IMR-90 (cell line): ENCODE data around the gene OPCML. TPM values are rescaled to one million over a fixed set of nuclear protein-coding genes. Genes with fewer than 3 reads are reported as not detected.

Source experiments
- ATAC-seq: fragments of 200-7000 bp; cut with Tn5 transposase; 2 replicates; pipeline ENCODE4 v1.9.1; 2020; ENCODE audit warnings: low read depth, mild to moderate bottlenecking, moderate library complexity
- BruUV-seq: library from RNA; stranded (reverse); fragments of 400-500 nt; replicated peaks from 2 replicates; lab custom pipeline; 2021; lab: Mats Ljungman, UMichigan
- CTCF ChIA-PET: fragments of 300-600 bp; formaldehyde crosslinking; extraction: SDS; loops from one replicate; lab custom pipeline; 2021; ENCODE audit warnings: antibody characterized with exemption; lab: Yijun Ruan, JAX
- POLR2A ChIA-PET: fragments of 300-600 bp; sonication (Branson Sonifier 250); formaldehyde crosslinking; loops from one replicate; lab custom pipeline; 2022; ENCODE audit warnings: antibody characterized with exemption; ENCODE audit not compliant: unreplicated experiment; lab: Charles Lee
- DNase-seq: peaks from one replicate; pipeline ENCODE4 v3.0.0; 2013
- H2AFZ ChIP-seq: replicated peaks from 2 replicates; pipeline ENCODE3; 2013; ENCODE audit warnings: low read length, mild to moderate bottlenecking; ENCODE audit not compliant: poor library complexity
- H2AK5ac ChIP-seq: 2 replicates; pipeline ENCODE4 v1.6.1; 2013; ENCODE audit warnings: low read depth, low read length, inconsistent platforms
- H2AK9ac ChIP-seq: replicated peaks from 2 replicates; pipeline ENCODE3; 2013; ENCODE audit warnings: mild to moderate bottlenecking, low read depth, low read length, moderate library complexity; ENCODE audit not compliant: poor library complexity
- H2BK120ac ChIP-seq: 2 replicates; pipeline ENCODE4 v1.6.1; 2013; ENCODE audit warnings: low read depth, low read length, inconsistent platforms
- H2BK15ac ChIP-seq: 3 replicates; pipeline ENCODE4 v1.6.1; 2013; ENCODE audit warnings: low read depth, low read length, inconsistent platforms
- H2BK20ac ChIP-seq: 2 replicates; pipeline ENCODE4 v1.6.1; 2013; ENCODE audit warnings: low read depth, mild to moderate bottlenecking, inconsistent platforms, low read length, moderate library complexity
- H2BK5ac ChIP-seq: 2 replicates; pipeline ENCODE4 v1.6.1; 2013; ENCODE audit warnings: mild to moderate bottlenecking, low read depth, low read length, inconsistent platforms; ENCODE audit not compliant: poor library complexity, severe bottlenecking
- H3K14ac ChIP-seq: replicated peaks from 2 replicates; pipeline ENCODE4 v1.6.1; 2013; ENCODE audit warnings: low read depth, low read length, inconsistent platforms
- H3K18ac ChIP-seq: 2 replicates; pipeline ENCODE4 v1.6.1; 2013; ENCODE audit warnings: low read depth, low read length, control low read depth
- H3K23ac ChIP-seq: 2 replicates; pipeline ENCODE4 v1.6.1; 2013; ENCODE audit warnings: low read depth, low read length, inconsistent platforms
- H3K27ac ChIP-seq: 2 replicates; pipeline ENCODE4 v1.5.1; 2013; ENCODE audit warnings: mild to moderate bottlenecking, control low read depth, low read length; ENCODE audit not compliant: insufficient read depth
- H3K27me3 ChIP-seq: 2 replicates; pipeline ENCODE4 v1.6.1; 2013; ENCODE audit warnings: low read length; ENCODE audit not compliant: control insufficient read depth, insufficient read depth
- H3K36me3 ChIP-seq: 2 replicates; pipeline ENCODE4 v1.6.1; 2013; ENCODE audit warnings: low read length, mixed read lengths; ENCODE audit not compliant: control insufficient read depth, insufficient read depth
- H3K4ac ChIP-seq: 2 replicates; pipeline ENCODE4 v1.6.1; 2013; ENCODE audit warnings: low read depth, low read length, inconsistent platforms
- H3K4me1 ChIP-seq: 2 replicates; pipeline ENCODE4 v1.6.1; 2013; ENCODE audit warnings: low read length, mixed read lengths; ENCODE audit not compliant: control insufficient read depth, insufficient read depth
- H3K4me2 ChIP-seq: 2 replicates; pipeline ENCODE4 v1.6.1; 2013; ENCODE audit warnings: low read depth, mild to moderate bottlenecking, control low read depth, low read length, moderate library complexity
- H3K4me3 ChIP-seq: 2 replicates; pipeline ENCODE4 v1.5.1; 2013; ENCODE audit warnings: low read depth, mild to moderate bottlenecking, control low read depth, low read length, moderate library complexity; ENCODE audit not compliant: insufficient read depth
- H3K56ac ChIP-seq: 2 replicates; pipeline ENCODE4 v1.6.1; 2013; ENCODE audit warnings: low read length, inconsistent platforms; ENCODE audit not compliant: insufficient read depth; ENCODE audit errors: extremely low read depth
- H3K79me1 ChIP-seq, 2 experiments: 2 replicates each; pipeline ENCODE4 v1.6.1; 2013; ENCODE audit warnings: low read length in 2 of 2, inconsistent platforms in 1 of 2, low read depth in 1 of 2
- H3K9ac ChIP-seq: 2 replicates; pipeline ENCODE4 v1.6.1; 2013; ENCODE audit warnings: low read depth, low read length, control low read depth
- H3K9me1 ChIP-seq: 2 replicates; pipeline ENCODE4 v1.6.1; 2013; ENCODE audit warnings: low read length, inconsistent platforms; ENCODE audit not compliant: insufficient read depth
- H3K9me3 ChIP-seq: 2 replicates; pipeline ENCODE4 v1.6.1; 2013; ENCODE audit warnings: low read length; ENCODE audit not compliant: control insufficient read depth, insufficient read depth
- H4K20me1 ChIP-seq: 2 replicates; pipeline ENCODE4 v1.6.1; 2013; ENCODE audit warnings: low read length, inconsistent platforms; ENCODE audit not compliant: insufficient read depth
- H4K5ac ChIP-seq: 2 replicates; pipeline ENCODE4 v1.6.1; 2013; ENCODE audit warnings: mild to moderate bottlenecking, low read depth, low read length, control low read depth
- H4K8ac ChIP-seq, 2 experiments: 2 replicates each; pipeline ENCODE4 v1.6.1; 2013; ENCODE audit warnings: low read depth in 2 of 2, low read length in 2 of 2, control low read depth in 1 of 2, inconsistent platforms in 1 of 2
- H4K91ac ChIP-seq: 2 replicates; pipeline ENCODE4 v1.6.1; 2013; ENCODE audit warnings: low read depth, low read length, inconsistent platforms; ENCODE audit not compliant: insufficient read depth
- BHLHE40 ChIP-seq: fragments of 150-350 bp; IDR thresholded peaks from 2 replicates; pipeline ENCODE4 v1.6.1; 2016; ENCODE audit warnings: mild to moderate bottlenecking, low read depth, low read length
- CEBPB ChIP-seq: IDR thresholded peaks from 2 replicates; pipeline ENCODE4 v1.6.1; 2012; ENCODE audit warnings: low read depth, low read length, improper control_type of control experiment
- CHD1 ChIP-seq: IDR thresholded peaks from 2 replicates; pipeline ENCODE4 v1.6.1; 2012; ENCODE audit warnings: low read depth, low read length, improper control_type of control experiment
- ELK1 ChIP-seq: fragments of 150-350 bp; IDR thresholded peaks from 2 replicates; pipeline ENCODE4 v1.6.1; 2016; ENCODE audit warnings: low read depth, mild to moderate bottlenecking, low read length, moderate library complexity, borderline replicate concordance
- FOS ChIP-seq: fragments of 150-350 bp; IDR thresholded peaks from 2 replicates; pipeline ENCODE4 v1.6.1; 2016; ENCODE audit warnings: low read depth, low read length
- MAFK ChIP-seq: IDR thresholded peaks from 2 replicates; pipeline ENCODE4 v1.6.1; 2012; ENCODE audit warnings: low read depth, low read length, improper control_type of control experiment
- MAZ ChIP-seq: IDR thresholded peaks from 2 replicates; pipeline ENCODE4 v1.6.1; 2012; ENCODE audit warnings: low read depth, mild to moderate bottlenecking, low read length, improper control_type of control experiment, moderate library complexity, borderline replicate concordance
- MXI1 ChIP-seq: IDR thresholded peaks from 2 replicates; pipeline ENCODE4 v1.6.1; 2012; ENCODE audit warnings: low read depth, mild to moderate bottlenecking, low read length, moderate library complexity, borderline replicate concordance
- NFE2L2 ChIP-seq: fragments of 150-350 bp; IDR thresholded peaks from 2 replicates; pipeline ENCODE4 v1.6.1; 2016; ENCODE audit warnings: low read depth, mild to moderate bottlenecking, low read length
- POLR2A ChIP-seq: IDR thresholded peaks from 2 replicates; pipeline ENCODE4 v1.6.1; 2012; ENCODE audit warnings: mild to moderate bottlenecking, low read depth, low read length
- RAD21 ChIP-seq: IDR thresholded peaks from 2 replicates; pipeline ENCODE4 v1.6.1; 2012; ENCODE audit warnings: low read length, improper control_type of control experiment
- RCOR1 ChIP-seq: IDR thresholded peaks from 2 replicates; pipeline ENCODE4 v1.6.1; 2012; ENCODE audit warnings: mild to moderate bottlenecking, low read length, improper control_type of control experiment; ENCODE audit not compliant: insufficient replicate concordance
- RFX5 ChIP-seq: IDR thresholded peaks from 2 replicates; pipeline ENCODE4 v1.8.0; 2012; ENCODE audit warnings: low read depth, mild to moderate bottlenecking, low read length, moderate library complexity
- SMC3 ChIP-seq: fragments of 150-350 bp; IDR thresholded peaks from 2 replicates; pipeline ENCODE4 v1.6.1; 2016; ENCODE audit warnings: low read depth, mild to moderate bottlenecking, antibody characterized with exemption, low read length, moderate library complexity
- USF2 ChIP-seq: fragments of 150-350 bp; IDR thresholded peaks from 2 replicates; pipeline ENCODE4 v1.6.1; 2017; ENCODE audit warnings: mild to moderate bottlenecking, antibody characterized with exemption, low read length, low read depth
- whole genome bisulfite sequencing, 2 experiments: methylation state at CpG; one replicate each; pipeline versions ENCODE4 v1.1.5 to v1.1.7; 2013; ENCODE audit warnings: missing lambda C conversion rate in 2 of 2; ENCODE audit not compliant: insufficient read length in 1 of 2; ENCODE audit errors: extremely low coverage in 2 of 2; 5-methylcytosine and 5-hydroxymethylcytosine counted together
- dilution Hi-C: fragments of 300-500 bp; cut with HindIII; formaldehyde crosslinking; loops from one replicate; pipeline ENCODE4 v1.14.3; 2018; ENCODE audit warnings: low sequenced_read_pairs; ENCODE audit not compliant: unreplicated experiment
- in situ Hi-C: fragments of 300-500 bp; cut with MboI; formaldehyde crosslinking; loops from 3 replicates; pipeline ENCODE4 v1.14.3; 2019; ENCODE audit warnings: low sequenced_read_pairs, inconsistent platforms, mixed read lengths
- intact Hi-C: fragments of 100-400 bp; cut with micrococcal nuclease; formaldehyde crosslinking; loops from 2 replicates; pipeline ENCODE4 v1.10.0; 2022
- polyA plus RNA-seq, 3 experiments: library from polyadenylated mRNA; depleted of rRNA; stranded (reverse); fragments of >200 nt; gene quantifications; 2 replicates each; pipeline ENCODE4 v1.2.3, GENCODE V29; 2012; ENCODE audit warnings: low replicate concordance in 1 of 3
- total RNA-seq: library from RNA; depleted of rRNA; stranded (reverse); fragments of >200 nt; gene quantifications from 2 replicates; pipeline ENCODE4 v1.2.3, GENCODE V29; 2012
- TF ChIP-seq, protein P1 (sequence below): conservative IDR thresholded peaks from 2 replicates; pipeline ENCODE4 v1.5.1; 2012; ENCODE audit warnings: mild to moderate bottlenecking, low read depth, low read length, improper control_type of control experiment

The OPCML gene
- total and polyA plus RNA-seq, 2 of the 4 experiments (the other 2 are of a cell fraction) = under 0.01 to 2.6 TPM

DNA sequence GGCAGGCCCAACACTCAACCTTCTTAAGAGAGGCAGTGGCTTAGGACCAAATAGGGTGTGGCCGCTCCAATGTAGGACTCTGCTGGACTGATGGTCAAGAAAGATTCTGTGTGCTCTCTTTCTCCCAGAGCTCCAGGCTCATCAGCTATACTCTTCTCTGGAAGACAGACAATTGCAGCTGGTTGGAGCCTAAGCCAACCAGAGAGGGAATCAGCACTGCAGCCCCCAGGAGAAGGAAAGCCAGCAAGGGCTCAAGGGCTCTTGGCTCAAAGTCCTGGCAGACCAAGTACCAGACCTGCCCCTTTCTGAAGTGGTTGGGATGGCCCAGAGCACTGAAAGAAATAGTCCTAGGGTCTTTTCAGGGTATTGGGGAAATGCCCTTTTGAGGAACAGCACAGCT, 1084.5 kb downstream of the OPCML start:
- in situ Hi-C loops = no loop called here
- Histone ChIP-seq H3K14ac (no peak overlapping the region), H3K56ac (no peak overlapping the region), H3K18ac (no peak overlapping the region), H3K23ac (no peak overlapping the region), H3K27ac (no peak overlapping the region), H4K20me1 (no peaks in the 10 kb centered on the region), H2BK15ac (no peak overlapping the region), H3K4me2 (no peak overlapping the region), H4K91ac (no peak overlapping the region), H3K9me1 (no peaks in the 10 kb centered on the region), H3K4ac (no peak overlapping the region), H3K9ac (no peak overlapping the region), H3K4me3 (no peak overlapping the region), H3K27me3 (no peaks in the 10 kb centered on the region), H3K36me3 (no peaks in the 10 kb centered on the region), H2AK5ac (no peak overlapping the region), H2BK5ac (no peak overlapping the region), H3K4me1 (no peaks in the 10 kb centered on the region), H2AFZ (no peak overlapping the region), H3K9me3 (no peaks in the 10 kb centered on the region), H4K5ac (no peak overlapping the region), H3K79me1 (no peaks in the 10 kb centered on the region), H2BK20ac (no peak overlapping the region), H2BK120ac (no peak overlapping the region), H2AK9ac (no peak overlapping the region), H4K8ac (no peak overlapping the region)
- ChIA-PET POLR2A (no interaction called here), CTCF (interaction anchor here (0.7 kb wide), 1 partner anchor 580 kb away, joined by 3 read pairs; no protein-coding TSS in a partner anchor)
- intact Hi-C loops = no loop called here
- no TSS peak for BruUV-seq
- WGBS, 2 experiments = no CpG with 5 or more reads among the region's 1 CpG
- no peak for TF ChIP-seq MAFK
- TF ChIP-seq RFX5 = no peak
- TF ChIP-seq, protein P1, sequence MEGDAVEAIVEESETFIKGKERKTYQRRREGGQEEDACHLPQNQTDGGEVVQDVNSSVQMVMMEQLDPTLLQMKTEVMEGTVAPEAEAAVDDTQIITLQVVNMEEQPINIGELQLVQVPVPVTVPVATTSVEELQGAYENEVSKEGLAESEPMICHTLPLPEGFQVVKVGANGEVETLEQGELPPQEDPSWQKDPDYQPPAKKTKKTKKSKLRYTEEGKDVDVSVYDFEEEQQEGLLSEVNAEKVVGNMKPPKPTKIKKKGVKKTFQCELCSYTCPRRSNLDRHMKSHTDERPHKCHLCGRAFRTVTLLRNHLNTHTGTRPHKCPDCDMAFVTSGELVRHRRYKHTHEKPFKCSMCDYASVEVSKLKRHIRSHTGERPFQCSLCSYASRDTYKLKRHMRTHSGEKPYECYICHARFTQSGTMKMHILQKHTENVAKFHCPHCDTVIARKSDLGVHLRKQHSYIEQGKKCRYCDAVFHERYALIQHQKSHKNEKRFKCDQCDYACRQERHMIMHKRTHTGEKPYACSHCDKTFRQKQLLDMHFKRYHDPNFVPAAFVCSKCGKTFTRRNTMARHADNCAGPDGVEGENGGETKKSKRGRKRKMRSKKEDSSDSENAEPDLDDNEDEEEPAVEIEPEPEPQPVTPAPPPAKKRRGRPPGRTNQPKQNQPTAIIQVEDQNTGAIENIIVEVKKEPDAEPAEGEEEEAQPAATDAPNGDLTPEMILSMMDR = no peak
- no peak for TF ChIP-seq USF2
- TF ChIP-seq FOS = no peak
- TF ChIP-seq CEBPB = no peak
- TF ChIP-seq SMC3 = no peak
- no peak for TF ChIP-seq RCOR1
- TF ChIP-seq BHLHE40 = no peak
- TF ChIP-seq MXI1 = no peak
- TF ChIP-seq POLR2A = no peak
- TF ChIP-seq CHD1 = no peak
- TF ChIP-seq MAZ = no peak
- TF ChIP-seq NFE2L2 = no peak
- TF ChIP-seq RAD21 = no peak
- no peak for TF ChIP-seq ELK1
- dilution Hi-C loops = no loop called here
- ATAC-seq = no peak
- DNase-seq = no peak
